Endodermal cell (in vitro differentiated cells): ENCODE results near the gene CCDC196. TPM values are rescaled to one million over a fixed set of nuclear protein-coding genes. Genes with fewer than 3 reads are reported as not detected.

Source experiments
- total RNA-seq, 2 donors: library from RNA; stranded (reverse); fragmentation: NEBNext Ultra II Directional in 1 of 2; extraction: Animal tissue kit (Norgen Biotek cat#: 25700) in 1 of 2; gene quantifications; 2 replicates in 1 of 2; 3 replicates in 1 of 2; pipeline ENCODE4 v1.2.1, GENCODE V29; 2021

The CCDC196 gene
- total RNA-seq, 2 donors from 2014 or later = not detected

Other genes with a start within 250 kb of the CCDC196 start
- gene GPHN, start 21.8 kb downstream of the CCDC196 start, total RNA-seq = 10 to 100 TPM; 12.4 to 15.0 TPM